ENCODE results near the gene OR4A5. TPM values are rescaled to one million over a fixed set of nuclear protein-coding genes. Genes with fewer than 3 reads are reported as not detected.
"Not testable (repeated sequence)": the region's sequence is repeated elsewhere in the genome, so short reads cannot be mapped to it uniquely, and the experiment has no call there.

OR4A5 gene
- not detected for total RNA-seq

- H3K27me3 Mint-ChIP-seq; H3K36me3 Mint-ChIP-seq (ENCODE audit: low read depth); H3K27ac Mint-ChIP-seq; DNase-seq; H3K4me1 Mint-ChIP-seq; H3K4me3 Mint-ChIP-seq; POLR2A ChIA-PET; CTCF ChIA-PET: not testable (repeated sequence)
- peaks cover 33% of the 10 kb centered on the region for H3K9me3 Mint-ChIP-seq
Observed at GRCh38 chr11:54706532-54706931, at the start of gene OR4A5. TSS of gene OR4A5 (plus strand) at chr11:54706832. CDS start at chr11:54706885, 53 bp downstream.

- not testable (repeated sequence) for H3K4me1 Mint-ChIP-seq
Observed at GRCh38 chr11:54720094-54720493, 13.5 kb downstream of the OR4A5 start.

More at GRCh38 chr11:54720094-54720493, 13.5 kb downstream of the OR4A5 start:
- DNase-seq; H3K27ac Mint-ChIP-seq; H3K4me3 Mint-ChIP-seq; H3K27me3 Mint-ChIP-seq; H3K36me3 Mint-ChIP-seq (ENCODE audit: low read depth); POLR2A ChIA-PET; CTCF ChIA-PET: not testable (repeated sequence)
- H3K9me3 Mint-ChIP-seq: peaks cover 16% of the 10 kb centered on the region

Other genes with a start within 250 kb of the OR4A5 start
- not detected for gene OR4C46, start 102.8 kb upstream of the OR4A5 start, total RNA-seq

All from activated CD4-positive, alpha-beta memory T cell treated with anti-CD3 and anti-CD28 coated beads, Interleukin-2, amount 10 ng/mL, durations not matched to agents 7 days and 5 days (primary cell).